ENCODE results near the gene CDH24. TPM values are rescaled to one million over a fixed set of nuclear protein-coding genes. Genes with fewer than 3 reads are reported as not detected.

CDH24 gene
- total and polyA plus RNA-seq, 2 of the 8 experiments (the other 6 are each of a cell fraction or from before 2014, with no cell fraction given), result 18.1 to 27.6 TPM

- no peak overlapping the region for H3K4me2 ChIP-seq (ENCODE audit: insufficient read depth in 1 of 2, low read depth in 2 of 2, low read length in 2 of 2)
- H3K9ac ChIP-seq (replicated peaks in 1 of 4; ENCODE audit: extremely low read depth in 1 of 4, low read depth in 3 of 4, low read length in 3 of 4), result no peak overlapping the region
- H4K20me1 ChIP-seq (replicated peaks in 1 of 2; ENCODE audit: control insufficient read depth in 1 of 2, insufficient read depth in 2 of 2, low read length in 2 of 2), result peaks cover 2 to 5% of the 10 kb centered on the region in 2 experiments
- peaks cover 0 to 3% (median under 1%) of the 10 kb centered on the region in 4 experiments; a peak in 1 of 7 replicates for H3K4me1 ChIP-seq (replicated peaks in 1 of 4; ENCODE audit: control insufficient read depth in 3 of 4, insufficient read depth in 4 of 4, low read length in 3 of 4)
- peaks cover 0 to 6% of the 10 kb centered on the region in 2 experiments; a peak in 1 of 4 replicates for H3K79me2 ChIP-seq (ENCODE audit: control insufficient read depth in 1 of 2, insufficient read depth in 2 of 2, low read length in 2 of 2)
- H3K79me1 ChIP-seq (ENCODE audit: low read depth, low read length), result no peaks in the 10 kb centered on the region; the same call in 1 of the 2 replicates
- ChIA-PET POLR2A (ENCODE audit: partially characterized antibody) (interaction anchor here (0.6 to 11.2 kb wide), 13 partner anchors 8 to 219 kb away, joined by 3 to 99 read pairs (median 5); partner anchors contain the start of genes CDH24, PSMB11 and PSMB5), CTCF (ENCODE audit: partially characterized antibody) (interaction anchor here (0.6 to 11.9 kb wide), 13 partner anchors 10 to 543 kb away, joined by 3 to 103 read pairs (median 6); partner anchors contain the start of genes AJUBA and PSMB11)
- H3K27me3 ChIP-seq (replicated peaks in 1 of 4; ENCODE audit: control insufficient read depth in 3 of 4, extremely low read depth in 1 of 4, insufficient read depth in 3 of 4, low read length in 3 of 4), result no peaks in the 10 kb centered on the region
- no peaks in the 10 kb centered on the region for H3K9me3 ChIP-seq (ENCODE audit: insufficient read depth in 2 of 2, low read depth in 1 of 2, low read length in 1 of 2)
- H2BK120ac ChIP-seq (replicated peaks; ENCODE audit: low read depth, low read length), result no peak overlapping the region
- no peak overlapping the region for H2AFZ ChIP-seq (ENCODE audit: low read length)
- H3K27ac ChIP-seq (ENCODE audit: low read depth, low read length), result no peak overlapping the region
- H2BK12ac ChIP-seq (ENCODE audit: low read depth, low read length), result no peak overlapping the region
- H3K23ac ChIP-seq (ENCODE audit: insufficient read length), result no peak overlapping the region
- H4K5ac ChIP-seq (ENCODE audit: insufficient read length, low read depth, low read length), result no peak overlapping the region
- H3K23me2 ChIP-seq (ENCODE audit: low read depth, low read length), result no peaks in the 10 kb centered on the region
- DNase-seq (ENCODE audit: low read depth in 1 of 2, low spot score in 2 of 2), result no peak
- no peak overlapping the region for H2BK20ac ChIP-seq (ENCODE audit: low read length)
- no peak overlapping the region for H3K4me3 ChIP-seq (ENCODE audit: extremely low read depth in 1 of 4, insufficient read depth in 2 of 4, low read depth in 3 of 4, low read length in 4 of 4)
- H3K4ac ChIP-seq (replicated peaks; ENCODE audit: insufficient read length, low read depth, low read length), result no peak overlapping the region
- no peak for FAIRE-seq
- no peak overlapping the region for H4K91ac ChIP-seq (replicated peaks; ENCODE audit: insufficient read length, low read length)
- no peak overlapping the region for H3K18ac ChIP-seq (ENCODE audit: extremely low read depth, low read length)
- H3K36me3 ChIP-seq (ENCODE audit: control insufficient read depth in 2 of 4, insufficient read depth in 4 of 4, low read length in 3 of 4), result peaks cover 5 to 26% (median 12%) of the 10 kb centered on the region in 4 experiments; a peak in 7 of 8 replicates
- H4K8ac ChIP-seq (ENCODE audit: extremely low read depth, insufficient read depth, low read length), result no peak overlapping the region
- no peak overlapping the region for H2AK5ac ChIP-seq (ENCODE audit: low read depth, low read length)
- WGBS, 2 experiments (ENCODE audit: extremely low coverage in 1 of 2, insufficient coverage in 1 of 2, insufficient read length in 1 of 2, insufficient replicate concordance in 2 of 2, low coverage in 1 of 2, low lambda C conversion rate in 2 of 2, missing lambda C conversion rate in 1 of 2), result 94% methylated on average over 2 of the region's 2 CpGs; no CpG with 5 or more reads in 1 of the 2 experiments
- TF ChIP-seq BACH1 (IDR thresholded peaks at IDR 0.05; ENCODE audit: low read length) (no peak), KDM1A (IDR thresholded peaks at IDR 0.05; ENCODE audit: borderline replicate concordance, low read length) (no peak), SRF (IDR thresholded peaks at IDR 0.05; ENCODE audit: low read depth, low read length) (no peak), BCL11A (IDR thresholded peaks at IDR 0.05; ENCODE audit: low read depth in 2 of 2, low read length in 2 of 2) (no peak), GABPA (IDR thresholded peaks at IDR 0.05; ENCODE audit: borderline replicate concordance, insufficient read depth, low read length) (no peak)
- H2BK5ac ChIP-seq (ENCODE audit: low read depth, low read length), result no peak overlapping the region
- H3K56ac ChIP-seq (replicated peaks; ENCODE audit: insufficient read length, low read depth, low read length), result no peak overlapping the region
- no peak overlapping the region for H2BK15ac ChIP-seq (ENCODE audit: low read length)
- no peak overlapping the region for H3K14ac ChIP-seq (ENCODE audit: insufficient read length)
These were observed 33.5 kb downstream of the CDH24 start for GRCh38 chr14:23023795-23024152.

All from H1 (cell line).